BJ (cell line): Measurements from ENCODE around the gene IGF2BP3. TPM values are rescaled to one million over a fixed set of nuclear protein-coding genes. Genes with fewer than 3 reads are reported as not detected.

Experiments
- CTCF ChIA-PET: fragments of 350-600 bp; formaldehyde crosslinking; extraction: SDS; loops from one replicate; lab custom pipeline; 2021; ENCODE audit warnings: antibody characterized with exemption, inconsistent platforms; lab: Yijun Ruan, JAX
- POLR2A ChIA-PET: fragments of 300-600 bp; sonication (Branson Sonifier 250); formaldehyde crosslinking; extraction: SDS; loops from one replicate; lab custom pipeline; 2021; ENCODE audit warnings: antibody characterized with exemption; lab: Charles Lee
- DNase-seq: peaks from one replicate; pipeline ENCODE4 v3.0.0-alpha.2; 2011; ENCODE audit warnings: low read depth
- H3K27me3 ChIP-seq: 2 replicates; pipeline ENCODE4 v1.6.0; 2011; ENCODE audit warnings: low read length; ENCODE audit not compliant: control insufficient read depth, insufficient read depth
- H3K36me3 ChIP-seq: 2 replicates; pipeline ENCODE4 v1.5.1; 2011; ENCODE audit warnings: low read length; ENCODE audit not compliant: control insufficient read depth, insufficient read depth
- H3K4me3 ChIP-seq: 2 replicates; pipeline ENCODE4 v1.5.1; 2011; ENCODE audit warnings: low read depth, mild to moderate bottlenecking, control low read depth, low read length
- CTCF ChIP-seq: IDR thresholded peaks from 2 replicates; pipeline ENCODE4 v1.5.1; 2011; ENCODE audit warnings: low read depth, mild to moderate bottlenecking, control low read depth, inconsistent platforms, low read length, moderate library complexity; ENCODE audit not compliant: insufficient read depth
- polyA plus RNA-seq: library from polyadenylated mRNA; depleted of rRNA; stranded (reverse); fragments of >200 nt; gene quantifications from 2 replicates; pipeline ENCODE4 v1.2.3, GENCODE V29; 2011

Gene IGF2BP3
- polyA plus RNA-seq, 1 experiment = 14.4 TPM

GRCh38 chr7:23350466-23350865 is 119.8 kb downstream of the IGF2BP3 start:
- H3K4me3 ChIP-seq = no peak overlapping the region
- DNase-seq = no peak
- CTCF ChIA-PET = interaction anchor here (0.5 to 0.8 kb wide), 2 partner anchors 77 to 259 kb away, joined by 3 read pairs; no protein-coding TSS in a partner anchor
- no peak for TF ChIP-seq CTCF
- no peaks in the 10 kb centered on the region for H3K27me3 ChIP-seq
- no peaks in the 10 kb centered on the region for H3K36me3 ChIP-seq
- POLR2A ChIA-PET = no interaction called here

- Histone ChIP-seq H3K36me3 (no peaks in the 10 kb centered on the region), H3K27me3 (no peaks in the 10 kb centered on the region), H3K4me3 (no peak overlapping the region)
- POLR2A ChIA-PET = no interaction called here
- no peak for TF ChIP-seq CTCF
- DNase-seq = peak; percentile 56
- CTCF ChIA-PET = interaction anchor here (1.3 kb wide), 1 partner anchor 8 kb away, joined by 6 read pairs; no protein-coding TSS in a partner anchor
These were observed 120.7 kb downstream of the IGF2BP3 start for GRCh38 chr7:23349484-23350157.

GRCh38 chr7:23347682-23348180 is 122.6 kb downstream of the IGF2BP3 start:
- H3K4me3 ChIP-seq = no peak overlapping the region
- H3K36me3 ChIP-seq = no peaks in the 10 kb centered on the region
- DNase-seq = peak; percentile 75
- ChIA-PET POLR2A (interaction anchor here (0.6 kb wide), 1 partner anchor 58 kb away, joined by 7 read pairs; no protein-coding TSS in a partner anchor), CTCF (interaction anchor here (0.8 to 1.1 kb wide), 2 partner anchors 33 to 140 kb away, joined by 3 read pairs; no protein-coding TSS in a partner anchor)
- TF ChIP-seq CTCF = no peak
- H3K27me3 ChIP-seq = no peaks in the 10 kb centered on the region

- no peaks in the 10 kb centered on the region for H3K27me3 ChIP-seq
- no peak for TF ChIP-seq CTCF
- ChIA-PET CTCF (interaction anchor here (1.1 kb wide), 1 partner anchor 141 kb away, joined by 3 read pairs; no protein-coding TSS in a partner anchor), POLR2A (no interaction called here)
- no peak overlapping the region for H3K4me3 ChIP-seq
- no peak for DNase-seq
- H3K36me3 ChIP-seq = no peaks in the 10 kb centered on the region
These were observed 123.1 kb downstream of the IGF2BP3 start for GRCh38 chr7:23347033-23347681.

GRCh38 chr7:23346316-23346715 is 124.0 kb downstream of the IGF2BP3 start:
- no peak overlapping the region for H3K4me3 ChIP-seq
- CTCF ChIA-PET = interaction anchor here (1.1 kb wide), 1 partner anchor 13 kb away, joined by 3 read pairs; no protein-coding TSS in a partner anchor
- DNase-seq = no peak
- POLR2A ChIA-PET = no interaction called here
- no peaks in the 10 kb centered on the region for H3K36me3 ChIP-seq
- no peaks in the 10 kb centered on the region for H3K27me3 ChIP-seq
- TF ChIP-seq CTCF = no peak
